Middle frontal gyrus (tissue), 1 donor: ENCODE data around the gene FAM53A.

Experiments
- DNase-seq: peaks from one replicate; pipeline ENCODE4 v3.0.0-alpha.2; 2015; ENCODE audit warnings: low spot score; ENCODE audit errors: extremely low spot score

FAM53A gene

GRCh38 chr4:1683736-1684505 lies at the start of gene FAM53A:
FAM53A (minus strand) TSS chr4:1684313; CDS start chr4:1668741, 15,572 bp downstream.
- peak; percentile 62 for DNase-seq

GRCh38 chr4:1732911-1733310 lies 48.8 kb upstream of the FAM53A start:
- no peak for DNase-seq

GRCh38 chr4:1731180-1731579 lies 47.1 kb upstream of the FAM53A start:
- DNase-seq: no peak

GRCh38 chr4:1730532-1731135 lies 46.5 kb upstream of the FAM53A start:
- DNase-seq: no peak

- no peak for DNase-seq
Observed at GRCh38 chr4:1728061-1728980, 44.2 kb upstream of the FAM53A start.

- DNase-seq: no peak
Observed at GRCh38 chr4:1727117-1728031, 43.3 kb upstream of the FAM53A start.

GRCh38 chr4:1726146-1726934 lies 42.2 kb upstream of the FAM53A start:
- DNase-seq: peak; percentile 71

- no peak for DNase-seq
Observed at GRCh38 chr4:1725521-1725920, 41.4 kb upstream of the FAM53A start.

GRCh38 chr4:1723131-1723801 lies 39.2 kb upstream of the FAM53A start:
- no peak for DNase-seq

GRCh38 chr4:1722551-1723118 lies 38.5 kb upstream of the FAM53A start:
- no peak for DNase-seq

GRCh38 chr4:1721666-1722550 lies 37.8 kb upstream of the FAM53A start:
- DNase-seq: no peak

GRCh38 chr4:1721003-1721665 lies 37.0 kb upstream of the FAM53A start, which contains the start of the genes TACC3 and TMEM129:
TACC3 (plus strand) TSS chr4:1721521; CDS start chr4:1723422, 1,901 bp downstream.
TMEM129 (minus strand) TSS chr4:1721323; CDS start chr4:1720837, 486 bp downstream.
- peak; percentile 84 for DNase-seq

- no peak for DNase-seq
Observed at GRCh38 chr4:1720163-1720983, 36.3 kb upstream of the FAM53A start.

GRCh38 chr4:1718095-1718850 lies 34.2 kb upstream of the FAM53A start:
- DNase-seq: no peak
